Globus pallidus (tissue), 1 donor: ENCODE measurements around the gene GPSM3.
"Not testable (repeated sequence)": the region's sequence is repeated elsewhere in the genome, so short reads cannot be mapped to it uniquely, and the experiment has no call there.

Source experiments
- DNase-seq: peaks from one replicate; pipeline ENCODE4 v3.0.0-alpha.2; 2015; ENCODE audit warnings: low spot score

The GPSM3 gene

GRCh38 chr6:32192608-32193039 is at the start of gene GPSM3:
Gene GPSM3 (minus strand): TSS chr6:32192643. CDS start chr6:32192513, 130 bp downstream.
- no peak for DNase-seq

- DNase-seq: no peak
Measured at GRCh38 chr6:32240686-32241085, 48.2 kb upstream of the GPSM3 start.

- no peak for DNase-seq
Measured at GRCh38 chr6:32239462-32239861, 47.0 kb upstream of the GPSM3 start.

- DNase-seq: no peak
Measured at GRCh38 chr6:32234934-32235333, 42.5 kb upstream of the GPSM3 start.

DNA sequence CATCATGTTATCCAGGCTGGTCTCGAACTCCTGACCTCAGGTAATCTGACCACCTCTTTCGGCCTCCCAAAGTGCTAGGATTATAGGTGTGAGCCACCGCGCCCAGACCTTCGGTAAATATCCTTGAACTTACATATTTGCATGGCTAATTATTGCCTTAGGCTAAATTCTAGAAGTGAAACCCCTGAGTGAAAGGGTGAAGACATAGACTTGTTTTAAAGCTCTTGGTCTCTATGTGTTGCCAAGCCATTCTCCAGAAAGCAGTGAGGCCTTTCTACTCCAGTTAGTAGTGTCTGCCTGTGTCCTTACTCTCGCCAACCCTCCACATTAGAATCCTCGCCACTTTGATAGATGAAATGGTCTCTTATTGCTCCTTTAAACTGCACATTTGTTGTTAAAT is 34.0 kb upstream of the GPSM3 start:
- DNase-seq: no peak

DNA sequence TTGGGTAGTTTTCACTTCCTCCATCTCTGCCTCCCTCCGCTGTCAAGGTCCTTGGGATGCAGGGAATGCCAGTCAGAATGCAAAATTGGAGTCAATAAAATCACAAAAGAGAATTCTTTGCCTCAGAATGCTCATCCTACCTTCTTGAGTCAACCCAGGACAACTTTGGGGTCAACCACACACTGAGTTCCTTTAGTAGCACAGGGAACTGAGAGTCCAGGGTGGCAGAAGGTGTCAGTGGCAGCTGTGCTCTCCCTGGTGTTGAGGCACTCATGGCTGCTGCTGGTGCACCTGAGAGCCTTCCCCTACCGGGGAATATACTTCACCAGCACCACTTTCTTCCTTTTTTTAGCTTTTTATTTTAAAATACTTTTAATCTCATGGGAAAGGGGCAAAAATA is 32.3 kb upstream of the GPSM3 start:
- no peak for DNase-seq

DNA sequence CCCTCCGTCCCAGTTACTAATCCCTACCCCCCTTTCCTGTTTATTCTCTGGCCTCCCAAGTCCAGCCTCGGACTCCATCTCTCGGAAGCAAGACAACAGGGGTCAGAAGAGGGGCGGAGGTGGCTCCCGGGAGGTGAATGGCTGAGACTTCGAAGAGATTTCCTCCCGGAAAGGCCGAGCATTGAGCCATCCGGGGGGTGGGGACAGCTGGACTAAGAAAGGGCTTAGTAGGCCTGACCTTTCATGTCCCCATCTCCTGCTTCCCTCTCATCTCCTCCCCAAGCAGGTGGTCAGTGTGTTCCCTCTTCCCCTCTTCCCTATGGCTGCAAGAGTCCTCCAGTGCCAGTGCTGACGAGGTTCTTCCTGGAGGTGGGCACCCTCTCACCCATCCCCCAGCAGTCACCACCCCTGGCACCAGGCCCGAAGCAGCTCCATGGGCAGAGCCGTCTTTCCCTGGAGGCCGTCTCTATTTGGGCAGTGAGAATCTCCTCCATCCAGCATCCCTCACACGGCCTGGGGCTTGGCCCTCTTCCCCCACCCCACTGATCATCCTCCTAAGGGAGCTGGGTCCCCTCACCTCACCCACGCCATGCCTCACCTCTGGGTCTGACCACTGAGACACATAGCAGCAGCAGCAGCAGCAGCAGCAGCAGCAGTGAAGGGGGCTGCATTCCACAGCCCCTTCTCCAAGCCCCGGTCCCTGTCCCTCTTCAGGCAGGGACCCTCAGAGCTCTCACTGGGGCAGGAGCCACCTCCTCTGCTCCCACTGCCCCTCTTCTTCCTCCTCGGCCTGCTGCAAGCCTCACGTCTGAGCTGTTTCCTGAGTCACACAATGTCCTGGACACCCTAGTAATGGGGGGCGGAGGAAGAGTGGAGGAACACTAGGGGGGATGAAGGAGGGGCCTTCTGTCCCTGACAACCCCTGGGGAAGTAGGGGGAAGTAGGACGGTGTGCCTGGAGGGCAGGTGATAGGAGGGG is 31.1 kb upstream of the GPSM3 start, which contains the start of gene NOTCH4:
Gene NOTCH4 (minus strand): TSS at position 810 of the 978 bp plus-strand sequence. CDS start 139 bp downstream, at position 671.
- no peak for DNase-seq

GRCh38 chr6:32222333-32223230 is 30.1 kb upstream of the GPSM3 start:
- no peak for DNase-seq

- no peak for DNase-seq
Measured at GRCh38 chr6:32220021-32220420, 27.6 kb upstream of the GPSM3 start.

GRCh38 chr6:32218167-32218566 is 25.7 kb upstream of the GPSM3 start:
- no peak for DNase-seq

DNA sequence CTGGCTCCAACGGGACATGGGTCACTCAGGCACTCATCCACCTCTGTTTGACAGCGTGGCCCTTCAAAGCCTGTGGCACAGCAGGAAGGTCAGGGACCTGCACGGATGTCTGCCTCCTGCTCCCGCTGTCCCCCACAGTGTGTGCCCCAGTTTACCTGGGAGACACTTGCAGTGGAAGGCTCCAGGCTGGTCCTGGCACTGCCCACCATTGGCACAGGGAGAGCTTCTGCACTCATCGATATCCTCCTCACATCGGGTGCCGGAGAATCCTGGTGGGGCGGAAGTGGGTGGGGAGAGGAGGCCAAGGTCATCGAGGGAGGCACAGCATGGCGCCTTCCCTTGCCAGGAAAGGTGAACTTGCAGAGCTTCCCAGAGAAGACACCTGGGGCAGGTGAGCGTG is 24.6 kb upstream of the GPSM3 start:
- DNase-seq: no peak

DNA sequence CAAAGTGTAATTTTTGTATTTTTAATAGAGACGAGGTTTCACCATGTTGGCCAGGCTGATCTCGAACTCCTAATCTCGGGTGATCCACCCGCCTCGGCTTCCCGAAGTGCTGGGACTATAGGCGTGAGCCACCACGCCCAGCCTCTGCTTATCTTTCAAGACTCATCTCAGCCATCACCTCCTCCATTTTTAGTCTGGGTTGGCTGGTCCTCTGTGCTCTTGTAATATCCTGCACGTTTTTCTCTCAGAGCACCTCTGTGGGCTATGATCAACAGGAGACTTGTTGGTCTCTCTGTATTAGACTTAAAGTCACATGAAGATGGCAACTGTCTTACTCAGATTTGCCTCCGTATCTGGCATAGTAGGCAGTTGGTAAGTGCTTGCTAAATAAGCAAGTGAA is 23.8 kb upstream of the GPSM3 start:
- no peak for DNase-seq

DNA sequence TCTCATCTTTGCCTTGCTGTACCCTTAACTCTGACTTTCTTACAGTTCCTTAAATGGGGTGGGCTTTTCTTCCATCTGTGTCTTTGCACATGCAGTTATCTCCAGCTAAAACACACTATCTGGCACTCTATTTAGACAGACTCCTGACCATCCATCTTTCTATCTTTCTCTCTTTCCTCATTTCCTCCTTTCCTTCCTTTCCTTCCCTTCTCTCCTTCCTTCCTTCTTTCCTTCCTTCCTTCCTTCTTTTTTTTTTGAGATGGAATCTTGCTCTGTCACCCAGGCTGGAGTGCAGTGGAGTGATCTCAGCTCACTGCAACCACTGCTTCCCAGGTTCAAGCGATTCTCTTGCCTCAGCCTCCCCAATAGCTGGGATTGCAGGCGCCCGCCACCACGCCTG is 23.2 kb upstream of the GPSM3 start:
- DNase-seq: no peak

- DNase-seq: no peak
Measured at GRCh38 chr6:32214126-32214525, 21.7 kb upstream of the GPSM3 start.

GRCh38 chr6:32213649-32214048 is 21.2 kb upstream of the GPSM3 start:
- DNase-seq: no peak

DNA sequence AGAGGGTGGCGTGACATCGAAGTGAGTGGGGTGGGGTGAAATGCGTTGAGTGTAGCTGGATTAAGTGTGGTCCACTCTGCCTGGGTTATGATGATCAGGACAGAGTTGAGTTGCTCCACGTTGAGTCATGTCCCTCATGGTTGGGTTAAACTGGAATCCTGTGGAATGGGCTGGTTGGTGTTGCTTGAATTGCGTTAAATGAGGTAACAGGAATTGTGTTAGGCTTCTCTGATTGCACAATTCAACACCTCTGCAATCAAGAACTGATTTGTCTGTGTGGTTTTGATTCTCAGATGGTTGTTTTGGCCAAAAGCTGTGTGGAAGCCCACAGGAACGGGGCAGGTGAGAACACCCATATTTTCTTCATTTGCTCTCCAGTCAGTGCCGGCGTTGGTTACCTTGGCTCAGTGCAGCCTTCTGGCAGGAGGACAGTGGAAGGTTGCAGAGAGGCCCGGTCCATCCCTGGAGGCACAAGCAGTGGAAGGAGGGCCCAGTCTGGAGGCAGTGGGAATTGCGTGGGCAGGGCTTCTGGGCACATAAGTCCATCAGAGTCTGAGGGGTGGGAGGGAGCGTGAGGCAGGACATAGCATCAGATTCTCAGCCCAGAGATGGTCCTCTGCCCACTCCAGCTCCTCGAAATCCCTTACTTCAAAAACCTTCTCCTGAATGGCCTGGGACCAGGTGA is 19.8 kb upstream of the GPSM3 start:
- DNase-seq: no peak

GRCh38 chr6:32211432-32211831 is 19.0 kb upstream of the GPSM3 start:
- not testable (repeated sequence) for DNase-seq

DNA sequence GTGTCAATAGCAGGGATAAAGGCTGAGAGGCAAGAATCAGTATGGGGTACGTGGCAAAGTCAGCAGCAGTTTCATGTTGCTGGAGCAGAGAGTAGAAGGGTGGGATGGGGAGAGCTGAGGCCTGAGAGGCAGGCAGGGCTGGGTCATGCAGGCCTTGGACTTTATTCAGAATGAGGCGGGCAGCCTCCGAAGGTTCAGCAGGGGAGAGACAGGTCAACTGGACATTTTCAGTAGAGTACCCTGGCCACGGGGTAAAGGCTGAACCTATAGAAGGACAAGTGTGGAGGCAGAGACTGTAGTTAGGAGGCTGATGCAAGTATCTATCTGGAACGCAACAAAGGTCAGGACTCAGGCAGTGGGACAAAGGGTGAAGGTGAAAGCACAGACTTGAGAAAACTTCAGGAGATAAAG is 17.8 kb upstream of the GPSM3 start:
- no peak for DNase-seq

- no peak for DNase-seq
Measured at GRCh38 chr6:32208996-32209395, 16.6 kb upstream of the GPSM3 start.

GRCh38 chr6:32204268-32204715 is 11.8 kb upstream of the GPSM3 start:
- no peak for DNase-seq

- DNase-seq: no peak
Measured at GRCh38 chr6:32203426-32204267, 11.2 kb upstream of the GPSM3 start.
